Gastroesophageal sphincter (tissue), 4 donors: Measurements from ENCODE around the gene MRPS12. TPM values are rescaled to one million over a fixed set of nuclear protein-coding genes. Genes with fewer than 3 reads are reported as not detected.

ENCODE experiments used
- ATAC-seq: fragments of 150-250 bp; one replicate; pipeline ENCODE4 v1.9.1; 2016; ENCODE audit warnings: mild to moderate bottlenecking, moderate library complexity
- H3K27ac ChIP-seq, 4 donors: fragments of 200-600 bp; sonication (generic) in 3 of 4; 1 replicate in 3 of 4; 2 replicates in 1 of 4; pipeline ENCODE4 v1.5.1; 2016 to 2019
- H3K27me3 ChIP-seq: fragments of 200-600 bp; sonication (generic); one replicate; pipeline ENCODE4 v1.5.1; 2019
- H3K36me3 ChIP-seq, 2 donors: fragments of 200-600 bp; sonication (generic); one replicate each; pipeline ENCODE4 v1.5.1; 2019; ENCODE audit warnings: control low read depth in 1 of 2
- H3K4me1 ChIP-seq, 3 donors: fragments of 200-600 bp; sonication (generic); 1 replicate in 2 of 3; 2 replicates in 1 of 3; pipeline ENCODE4 v1.5.1; 2016 to 2019; ENCODE audit warnings: control low read depth in 2 of 3
- H3K4me3 ChIP-seq, 2 donors: fragments of 200-600 bp; sonication (generic); one replicate each; pipeline ENCODE4 v1.5.1; 2019; ENCODE audit warnings: mild to moderate bottlenecking in 1 of 2, moderate library complexity in 1 of 2
- H3K9me3 ChIP-seq, 3 donors: fragments of 200-600 bp; sonication (generic); one replicate each; pipeline ENCODE4 v1.5.1; 2017 to 2019; ENCODE audit warnings: control low read depth in 2 of 3
- CTCF ChIP-seq, 4 experiments: fragments of 200-600 bp in 2 of 4; fragments of 450-650 bp in 2 of 4; sonication (generic) in 1 of 4; IDR thresholded peaks; one replicate each; pipeline ENCODE4 v1.5.1; 2017 to 2019; ENCODE audit warnings: antibody characterized with exemption in 4 of 4, mild to moderate bottlenecking in 2 of 4, moderate library complexity in 2 of 4
- EP300 ChIP-seq: sonication (generic); formaldehyde crosslinking; IDR thresholded peaks from one replicate; pipeline ENCODE4 v1.6.1; 2017; ENCODE audit warnings: antibody characterized with exemption, mild to moderate bottlenecking
- POLR2A ChIP-seq, 2 donors: fragments of 450-650 bp; IDR thresholded peaks; one replicate each; pipeline ENCODE4 v1.6.1; 2017; ENCODE audit warnings: antibody characterized with exemption in 2 of 2, mild to moderate bottlenecking in 2 of 2, moderate library complexity in 1 of 2
- POLR2AphosphoS5 ChIP-seq: sonication (generic); formaldehyde crosslinking; IDR thresholded peaks from one replicate; pipeline ENCODE4 v1.6.1; 2017; ENCODE audit warnings: antibody characterized with exemption
- WGBS, 2 donors: methylation state at CpG; one replicate each; pipeline ENCODE4 v1.1.5; 2018; ENCODE audit warnings: low coverage in 1 of 2; 5-methylcytosine and 5-hydroxymethylcytosine counted together
- total RNA-seq, 4 donors: library from RNA; depleted of rRNA; stranded (reverse); fragments of >200 nt; gene quantifications; one replicate each; pipeline ENCODE4 v1.1.0, GENCODE V29; 2016

MRPS12 gene
- total RNA-seq, 4 donors from 2014 or later: 19.8 to 25.3 (median 23.0) TPM

- Histone ChIP-seq H3K4me3 (peak overlapping the region; percentile 2 to 49), H3K27ac (peak overlapping the region in 2 of 4 donors; percentile 10 to 48), H3K36me3 (peaks cover 0 to 27% of the 10 kb centered on the region in 2 donors), H3K27me3 (no peaks in the 10 kb centered on the region), H3K4me1 (peaks cover 0 to 15% (median 7%) of the 10 kb centered on the region in 3 donors), H3K9me3 (no peaks in the 10 kb centered on the region)
- TF ChIP-seq EP300 (no peak), CTCF (IDR thresholded peaks at IDR 0.05) (no peak), POLR2A (IDR thresholded peaks at IDR 0.05) (no peak)
- WGBS, 2 donors: 0 to 18% methylated on average over 1 to 15 of the region's 72 CpGs
- ATAC-seq: peak; percentile 87
Measured at GRCh38 chr19:38949580-38950367, 19.0 kb downstream of the MRPS12 start.

GRCh38 chr19:38951187-38951586, 20.4 kb downstream of the MRPS12 start:
- Histone ChIP-seq H3K9me3 (no peaks in the 10 kb centered on the region), H3K36me3 (peaks cover 0 to 15% of the 10 kb centered on the region in 2 donors), H3K27me3 (no peaks in the 10 kb centered on the region), H3K27ac (no peak overlapping the region), H3K4me3 (no peak overlapping the region), H3K4me1 (peaks cover 0 to 15% (median 7%) of the 10 kb centered on the region in 3 donors)
- 83 to 100% methylated on average over 2 to 3 of the region's 3 CpGs for WGBS, 2 donors
- TF ChIP-seq POLR2A (IDR thresholded peaks at IDR 0.05) (no peak), POLR2AphosphoS5 (no peak), EP300 (no peak), CTCF (IDR thresholded peaks at IDR 0.05) (no peak)
- no peak for ATAC-seq

GRCh38 chr19:38952395-38953165, 21.8 kb downstream of the MRPS12 start:
- no peak overlapping the region for H3K4me3 ChIP-seq
- H3K9me3 ChIP-seq: no peaks in the 10 kb centered on the region
- TF ChIP-seq EP300 (no peak), POLR2A (IDR thresholded peaks at IDR 0.05) (no peak)
- no peaks in the 10 kb centered on the region for H3K27me3 ChIP-seq
- H3K4me1 ChIP-seq: peaks cover 0 to 15% (median 7%) of the 10 kb centered on the region in 3 donors
- no peak overlapping the region for H3K27ac ChIP-seq
- no peak for ATAC-seq
- peaks cover 0 to 15% of the 10 kb centered on the region in 2 donors for H3K36me3 ChIP-seq
- WGBS, 2 donors: 74 to 77% methylated on average over 9 to 10 of the region's 13 CpGs

- peaks cover 0 to 15% of the 10 kb centered on the region in 2 donors for H3K36me3 ChIP-seq
- H3K27ac ChIP-seq: no peak overlapping the region
- no peak overlapping the region for H3K4me3 ChIP-seq
- H3K9me3 ChIP-seq: no peaks in the 10 kb centered on the region
- H3K27me3 ChIP-seq: no peaks in the 10 kb centered on the region
- TF ChIP-seq CTCF (IDR thresholded peaks at IDR 0.05) (no peak), POLR2AphosphoS5 (no peak), POLR2A (IDR thresholded peaks at IDR 0.05) (no peak), EP300 (no peak)
- no peak for ATAC-seq
- 66 to 76% methylated on average over 4 of the region's 4 CpGs for WGBS, 2 donors
- H3K4me1 ChIP-seq: peaks cover 0 to 15% (median 7%) of the 10 kb centered on the region in 3 donors
Measured at GRCh38 chr19:38953677-38954076, 22.9 kb downstream of the MRPS12 start.

GRCh38 chr19:38956264-38956663, 25.5 kb downstream of the MRPS12 start:
- no peak for TF ChIP-seq EP300
- no peak for TF ChIP-seq POLR2A (IDR thresholded peaks at IDR 0.05)
- TF ChIP-seq POLR2AphosphoS5: no peak
- no peak for TF ChIP-seq CTCF (IDR thresholded peaks at IDR 0.05)
- no peak overlapping the region for H3K27ac ChIP-seq
- WGBS, 2 donors: 83% methylated on average over 2 of the region's 2 CpGs; no CpG with 5 or more reads in 1 of the 2 donors
- H3K9me3 ChIP-seq: no peaks in the 10 kb centered on the region
- H3K4me3 ChIP-seq: no peak overlapping the region
- ATAC-seq: no peak
- H3K4me1 ChIP-seq: no peaks in the 10 kb centered on the region
- H3K36me3 ChIP-seq: peaks cover 0 to 15% of the 10 kb centered on the region in 2 donors
- H3K27me3 ChIP-seq: no peaks in the 10 kb centered on the region
